CD8-positive, alpha-beta memory T cell (primary cell): ENCODE results near the gene PLCL2. TPM values are rescaled to one million over a fixed set of nuclear protein-coding genes. Genes with fewer than 3 reads are reported as not detected.

Experiments
- CTCF ChIA-PET: fragments of 350-600 bp; sonication (Branson Sonifier 250); formaldehyde crosslinking; loops from one replicate; lab custom pipeline; 2021; ENCODE audit warnings: antibody characterized with exemption; lab: Charles Lee
- POLR2A ChIA-PET: fragments of 350-600 bp; sonication (Branson Sonifier 250); formaldehyde crosslinking; loops from one replicate; lab custom pipeline; 2021; ENCODE audit warnings: antibody characterized with exemption; lab: Charles Lee
- DNase-seq, 5 donors: peaks; one replicate each; pipeline versions ENCODE4 v3.0.0 to v3.0.0-alpha.2; 2020 to 2022; ENCODE audit warnings: mixed read lengths in 1 of 5
- H3K27ac ChIP-seq: one replicate; pipeline ENCODE4 v1.7.0; 2013; ENCODE audit warnings: low read depth, mild to moderate bottlenecking, low read length, moderate library complexity
- H3K27me3 ChIP-seq: 2 replicates; pipeline ENCODE4 v1.7.0; 2013; ENCODE audit warnings: low read length, mild to moderate bottlenecking; ENCODE audit not compliant: insufficient read depth, poor library complexity, severe bottlenecking
- H3K36me3 ChIP-seq: 2 replicates; pipeline ENCODE4 v1.7.0; 2013; ENCODE audit warnings: mild to moderate bottlenecking, low read length, moderate library complexity; ENCODE audit not compliant: insufficient read depth
- H3K4me1 ChIP-seq: 2 replicates; pipeline ENCODE4 v1.7.0; 2013; ENCODE audit warnings: mild to moderate bottlenecking, low read length, moderate library complexity; ENCODE audit not compliant: insufficient read depth
- H3K4me3 ChIP-seq: 2 replicates; pipeline ENCODE4 v1.7.0; 2013; ENCODE audit warnings: mild to moderate bottlenecking, low read length
- H3K9me3 ChIP-seq: 2 replicates; pipeline ENCODE4 v1.7.0; 2013; ENCODE audit warnings: mild to moderate bottlenecking, low read length
- H3K27ac Mint-ChIP-seq, 8 donors: one replicate each; pipeline ENCODE4 v1.8.0; 2020 to 2021; ENCODE audit warnings: mixed read lengths in 8 of 8, mild to moderate bottlenecking in 6 of 8, inconsistent platforms in 3 of 8, moderate library complexity in 3 of 8
- H3K27me3 Mint-ChIP-seq, 2 donors: one replicate each; pipeline ENCODE4 v1.8.0; 2020 to 2021; ENCODE audit warnings: mixed read lengths in 2 of 2, mild to moderate bottlenecking in 1 of 2, moderate library complexity in 1 of 2
- H3K36me3 Mint-ChIP-seq, 3 donors: one replicate each; pipeline ENCODE4 v1.8.0; 2020 to 2021; ENCODE audit warnings: mixed read lengths in 3 of 3, inconsistent platforms in 1 of 3, mild to moderate bottlenecking in 1 of 3
- H3K4me1 Mint-ChIP-seq, 3 donors: one replicate each; pipeline ENCODE4 v1.8.0; 2020 to 2021; ENCODE audit warnings: mixed read lengths in 3 of 3, inconsistent platforms in 1 of 3, mild to moderate bottlenecking in 1 of 3
- H3K4me3 Mint-ChIP-seq, 7 donors: one replicate each; pipeline ENCODE4 v1.8.0; 2020 to 2021; ENCODE audit warnings: mixed read lengths in 7 of 7, mild to moderate bottlenecking in 6 of 7, moderate library complexity in 4 of 7, inconsistent platforms in 2 of 7
- H3K9me3 Mint-ChIP-seq, 5 donors: one replicate each; pipeline ENCODE4 v1.8.0; 2020 to 2022; ENCODE audit warnings: mixed read lengths in 5 of 5, mild to moderate bottlenecking in 3 of 5, moderate library complexity in 2 of 5, inconsistent platforms in 1 of 5
- polyA plus RNA-seq: library from polyadenylated mRNA; unstranded; fragments of 300-500 nt; fragmentation: Illumina TruSeq; gene quantifications from one replicate; pipeline ENCODE4 v1.2.3, GENCODE V29; 2021
- total RNA-seq, 2 experiments: library from RNA; stranded (reverse); gene quantifications; one replicate each; pipeline ENCODE4 v1.2.3, GENCODE V29; 2021

The PLCL2 gene
- total and polyA plus RNA-seq, 3 experiments from 2014 or later, result 22.2 to 94.9 (median 22.8) TPM

GRCh38 chr3:17007284-17007683 is 122.5 kb downstream of the PLCL2 start:
- POLR2A ChIA-PET, result no interaction called here
- no peaks in the 10 kb centered on the region for H3K9me3 ChIP-seq
- Mint-ChIP-seq H3K9me3 (no peaks in the 10 kb centered on the region), H3K27ac (no peak overlapping the region), H3K27me3 (no peaks in the 10 kb centered on the region), H3K36me3 (peaks cover 5 to 27% (median 8%) of the 10 kb centered on the region in 3 donors), H3K4me1 (peaks cover 63 to 83% (median 76%) of the 10 kb centered on the region in 3 donors), H3K4me3 (no peak overlapping the region)
- no peak overlapping the region for H3K4me3 ChIP-seq
- no peak for DNase-seq
- H3K27ac ChIP-seq, result no peak overlapping the region
- H3K27me3 ChIP-seq, result no peaks in the 10 kb centered on the region
- H3K36me3 ChIP-seq, result peaks cover 21% of the 10 kb centered on the region
- peaks cover 34% of the 10 kb centered on the region for H3K4me1 ChIP-seq
- CTCF ChIA-PET, result interaction anchor here (1.8 kb wide), 1 partner anchor 106 kb away, joined by 4 read pairs; no protein-coding TSS in a partner anchor

GRCh38 chr3:17009826-17010225 is 125.1 kb downstream of the PLCL2 start:
- no peaks in the 10 kb centered on the region for H3K27me3 ChIP-seq
- H3K4me3 ChIP-seq, result no peak overlapping the region
- H3K9me3 Mint-ChIP-seq, result no peaks in the 10 kb centered on the region

GRCh38 chr3:17011728-17012338 is 127.1 kb downstream of the PLCL2 start:
- ChIA-PET POLR2A (no interaction called here), CTCF (no interaction called here)
- Mint-ChIP-seq H3K27ac (peak overlapping the region in 1 of 8 donors; percentile 54), H3K9me3 (no peaks in the 10 kb centered on the region), H3K36me3 (peaks cover 23 to 68% (median 26%) of the 10 kb centered on the region in 3 donors), H3K27me3 (no peaks in the 10 kb centered on the region), H3K4me3 (no peak overlapping the region), H3K4me1 (peaks cover 47 to 80% (median 66%) of the 10 kb centered on the region in 3 donors)
- H3K9me3 ChIP-seq, result no peaks in the 10 kb centered on the region
- no peak for DNase-seq
- peaks cover 27% of the 10 kb centered on the region for H3K36me3 ChIP-seq
- H3K4me3 ChIP-seq, result no peak overlapping the region
- H3K27ac ChIP-seq, result no peak overlapping the region
- H3K4me1 ChIP-seq, result no peaks in the 10 kb centered on the region
- H3K27me3 ChIP-seq, result no peaks in the 10 kb centered on the region

More at GRCh38 chr3:17009826-17010225, 125.1 kb downstream of the PLCL2 start:
- H3K4me3 Mint-ChIP-seq, result no peak overlapping the region
- POLR2A ChIA-PET, result no interaction called here
- peaks cover 50 to 82% (median 71%) of the 10 kb centered on the region in 3 donors for H3K4me1 Mint-ChIP-seq
- CTCF ChIA-PET, result no interaction called here
- H3K36me3 ChIP-seq, result peaks cover 21% of the 10 kb centered on the region
- H3K4me1 ChIP-seq, result peaks cover 13% of the 10 kb centered on the region
- H3K27ac Mint-ChIP-seq, result peak overlapping the region in 1 of 8 donors; percentile 4
- H3K27me3 Mint-ChIP-seq, result no peaks in the 10 kb centered on the region
- no peak for DNase-seq
- no peak overlapping the region for H3K27ac ChIP-seq
- peaks cover 10 to 47% (median 14%) of the 10 kb centered on the region in 3 donors for H3K36me3 Mint-ChIP-seq
- H3K9me3 ChIP-seq, result no peaks in the 10 kb centered on the region

GRCh38 chr3:17013050-17013449 is 128.3 kb downstream of the PLCL2 start:
- DNase-seq, result no peak
- Mint-ChIP-seq H3K27ac (peak overlapping the region in 4 of 8 donors; percentile 37 to 72 (median 48)), H3K27me3 (no peaks in the 10 kb centered on the region), H3K4me3 (no peak overlapping the region), H3K9me3 (no peaks in the 10 kb centered on the region), H3K36me3 (peaks cover 23 to 75% (median 26%) of the 10 kb centered on the region in 3 donors), H3K4me1 (peaks cover 46 to 77% (median 65%) of the 10 kb centered on the region in 3 donors)
- ChIA-PET POLR2A (interaction anchor here (0.6 kb wide), 1 partner anchor 27 kb away, joined by 3 read pairs; no protein-coding TSS in a partner anchor), CTCF (no interaction called here)
- no peaks in the 10 kb centered on the region for H3K4me1 ChIP-seq
- H3K9me3 ChIP-seq, result no peaks in the 10 kb centered on the region
- no peak overlapping the region for H3K27ac ChIP-seq
- H3K27me3 ChIP-seq, result no peaks in the 10 kb centered on the region
- H3K36me3 ChIP-seq, result peaks cover 27% of the 10 kb centered on the region
- no peak overlapping the region for H3K4me3 ChIP-seq

GRCh38 chr3:17013571-17013970 is 128.8 kb downstream of the PLCL2 start:
- no peak for DNase-seq
- Mint-ChIP-seq H3K4me3 (no peak overlapping the region), H3K36me3 (peaks cover 23 to 77% (median 26%) of the 10 kb centered on the region in 3 donors), H3K9me3 (no peaks in the 10 kb centered on the region), H3K27me3 (no peaks in the 10 kb centered on the region), H3K4me1 (peaks cover 41 to 72% (median 66%) of the 10 kb centered on the region in 3 donors), H3K27ac (peak overlapping the region in 3 of 8 donors; percentile 11 to 73 (median 72))
- Histone ChIP-seq H3K27ac (no peak overlapping the region), H3K9me3 (no peaks in the 10 kb centered on the region), H3K4me1 (no peaks in the 10 kb centered on the region), H3K4me3 (no peak overlapping the region), H3K36me3 (peaks cover 27% of the 10 kb centered on the region), H3K27me3 (no peaks in the 10 kb centered on the region)
- CTCF ChIA-PET, result no interaction called here
- POLR2A ChIA-PET, result interaction anchor here (0.6 kb wide), 1 partner anchor 66 kb away, joined by 3 read pairs; no protein-coding TSS in a partner anchor

GRCh38 chr3:17014284-17014683 is 129.5 kb downstream of the PLCL2 start:
- H3K27ac Mint-ChIP-seq, result peak overlapping the region in 1 of 8 donors; percentile 11
- POLR2A ChIA-PET, result interaction anchor here (0.6 kb wide), 1 partner anchor 65 kb away, joined by 3 read pairs; no protein-coding TSS in a partner anchor

GRCh38 chr3:17014709-17015108 is 130.0 kb downstream of the PLCL2 start:
- Mint-ChIP-seq H3K4me1 (peaks cover 40 to 76% (median 61%) of the 10 kb centered on the region in 3 donors), H3K4me3 (no peak overlapping the region), H3K27ac (peak overlapping the region in 2 of 8 donors; percentile 16 to 42), H3K9me3 (no peaks in the 10 kb centered on the region), H3K36me3 (peaks cover 18 to 74% (median 26%) of the 10 kb centered on the region in 3 donors), H3K27me3 (no peaks in the 10 kb centered on the region)
- H3K27ac ChIP-seq, result no peak overlapping the region
- no peaks in the 10 kb centered on the region for H3K4me1 ChIP-seq
- ChIA-PET POLR2A (no interaction called here), CTCF (no interaction called here)
- no peaks in the 10 kb centered on the region for H3K9me3 ChIP-seq
- H3K4me3 ChIP-seq, result no peak overlapping the region
- no peaks in the 10 kb centered on the region for H3K27me3 ChIP-seq
- no peak for DNase-seq
- peaks cover 26% of the 10 kb centered on the region for H3K36me3 ChIP-seq

More at GRCh38 chr3:17014284-17014683, 129.5 kb downstream of the PLCL2 start:
- peaks cover 40 to 76% (median 65%) of the 10 kb centered on the region in 3 donors for H3K4me1 Mint-ChIP-seq
- Histone ChIP-seq H3K4me1 (no peaks in the 10 kb centered on the region), H3K27ac (no peak overlapping the region), H3K27me3 (no peaks in the 10 kb centered on the region), H3K9me3 (no peaks in the 10 kb centered on the region), H3K36me3 (peaks cover 27% of the 10 kb centered on the region), H3K4me3 (no peak overlapping the region)
- DNase-seq, result no peak
- H3K36me3 Mint-ChIP-seq, result peaks cover 21 to 77% (median 26%) of the 10 kb centered on the region in 3 donors
- no peaks in the 10 kb centered on the region for H3K9me3 Mint-ChIP-seq
- CTCF ChIA-PET, result no interaction called here
- no peak overlapping the region for H3K4me3 Mint-ChIP-seq
- no peaks in the 10 kb centered on the region for H3K27me3 Mint-ChIP-seq

GRCh38 chr3:17021614-17022013 is 136.9 kb downstream of the PLCL2 start:
- ChIA-PET POLR2A (no interaction called here), CTCF (no interaction called here)
- Mint-ChIP-seq H3K4me1 (peaks cover 64 to 87% (median 76%) of the 10 kb centered on the region in 3 donors), H3K36me3 (peaks cover 0 to 23% (median 9%) of the 10 kb centered on the region in 3 donors), H3K27ac (peak overlapping the region in 5 of 8 donors; percentile 21 to 83 (median 64)), H3K4me3 (peak overlapping the region in 5 of 7 donors; percentile 36 to 62 (median 47)), H3K9me3 (no peaks in the 10 kb centered on the region), H3K27me3 (no peaks in the 10 kb centered on the region)
- Histone ChIP-seq H3K4me3 (no peak overlapping the region), H3K4me1 (peaks cover 31% of the 10 kb centered on the region), H3K9me3 (no peaks in the 10 kb centered on the region), H3K36me3 (no peaks in the 10 kb centered on the region), H3K27ac (no peak overlapping the region), H3K27me3 (no peaks in the 10 kb centered on the region)
- no peak for DNase-seq
